BE2C (cell line): ENCODE data around the gene KSR2.
"Not testable (repeated sequence)": the region's sequence is repeated elsewhere in the genome, so short reads cannot be mapped to it uniquely, and the experiment has no call there.

ENCODE experiments used
- DNase-seq: peaks from one replicate; pipeline ENCODE4 v3.0.0-alpha.2; 2020
- H3K27me3 ChIP-seq: fragments of 250-450 bp; sonication (Bioruptor Pico); 2 replicates; pipeline ENCODE4 v1.5.1; 2020; ENCODE audit warnings: mild to moderate bottlenecking
- H3K36me3 ChIP-seq: fragments of 250-450 bp; sonication (Bioruptor Pico); 2 replicates; pipeline ENCODE4 v1.5.1; 2020; ENCODE audit warnings: mild to moderate bottlenecking
- H3K4me1 ChIP-seq: fragments of 250-450 bp; sonication (Bioruptor Pico); 2 replicates; pipeline ENCODE4 v1.5.1; 2020
- H3K4me3 ChIP-seq: 2 replicates; pipeline ENCODE4 v1.5.1; 2011; ENCODE audit warnings: low read depth, low read length
- H3K9me3 ChIP-seq: fragments of 250-450 bp; sonication (Bioruptor Pico); 2 replicates; pipeline ENCODE4 v1.5.1; 2020
- CTCF ChIP-seq: IDR thresholded peaks from 2 replicates; pipeline ENCODE4 v1.5.1; 2012; ENCODE audit warnings: mild to moderate bottlenecking, low read depth, low read length

The KSR2 gene

DNA sequence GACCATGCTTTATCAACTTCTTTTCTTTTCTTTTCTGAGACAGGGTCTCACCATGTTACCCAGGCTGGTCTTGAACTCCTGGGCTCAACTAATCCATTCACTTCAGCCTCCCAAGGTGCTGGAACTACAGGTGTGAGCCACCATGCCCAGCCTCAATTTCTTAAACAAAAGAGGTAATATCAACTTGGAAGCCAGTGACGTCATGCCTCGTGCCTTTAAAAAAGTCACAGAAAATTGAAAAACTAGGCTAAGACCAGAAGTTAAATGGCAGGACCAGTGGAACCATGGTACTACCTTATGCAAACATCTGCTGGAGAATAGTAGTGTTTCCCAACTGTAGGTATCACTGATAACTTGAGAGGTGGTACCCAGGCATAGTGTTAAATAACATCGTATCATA, 103.3 kb downstream of the KSR2 start:
- DNase-seq: no peak
- Histone ChIP-seq H3K9me3 (no peaks in the 10 kb centered on the region; the same call in 1 of the 2 replicates), H3K4me1 (no peaks in the 10 kb centered on the region), H3K36me3 (no peaks in the 10 kb centered on the region), H3K27me3 (no peaks in the 10 kb centered on the region), H3K4me3 (no peak overlapping the region)
- TF ChIP-seq CTCF: no peak

- DNase-seq: no peak
- no peaks in the 10 kb centered on the region; the same call in 1 of the 2 replicates for H3K9me3 ChIP-seq
- H3K36me3 ChIP-seq: no peaks in the 10 kb centered on the region
- H3K4me1 ChIP-seq: no peaks in the 10 kb centered on the region
- H3K4me3 ChIP-seq: no peak overlapping the region
- TF ChIP-seq CTCF: no peak
- no peaks in the 10 kb centered on the region for H3K27me3 ChIP-seq
Observed at GRCh38 chr12:117863002-117863709, 105.6 kb downstream of the KSR2 start.

DNA sequence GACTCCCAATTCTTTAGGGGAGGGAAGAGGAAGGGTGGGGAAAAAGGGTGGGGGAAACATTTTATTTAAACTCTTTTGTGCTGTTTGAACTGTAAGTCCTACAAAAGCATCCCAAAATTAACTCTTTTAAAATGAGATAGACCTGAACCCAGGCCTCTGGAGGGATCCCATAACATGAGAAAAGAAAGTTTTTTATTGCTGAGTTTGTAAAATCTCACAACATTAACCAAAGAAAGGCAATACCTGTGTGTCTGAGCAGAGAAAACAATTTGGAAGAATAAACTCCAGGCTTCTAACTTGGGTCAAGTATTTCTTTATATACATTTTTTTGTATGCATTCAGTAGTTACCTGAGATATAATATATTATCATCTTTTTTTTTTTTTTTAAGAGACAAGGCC, 107.1 kb downstream of the KSR2 start:
- no peaks in the 10 kb centered on the region for H3K4me1 ChIP-seq
- no peak for DNase-seq
- H3K36me3 ChIP-seq: no peaks in the 10 kb centered on the region
- H3K4me3 ChIP-seq: no peak overlapping the region
- no peak for TF ChIP-seq CTCF
- H3K27me3 ChIP-seq: no peaks in the 10 kb centered on the region
- no peaks in the 10 kb centered on the region for H3K9me3 ChIP-seq

DNA sequence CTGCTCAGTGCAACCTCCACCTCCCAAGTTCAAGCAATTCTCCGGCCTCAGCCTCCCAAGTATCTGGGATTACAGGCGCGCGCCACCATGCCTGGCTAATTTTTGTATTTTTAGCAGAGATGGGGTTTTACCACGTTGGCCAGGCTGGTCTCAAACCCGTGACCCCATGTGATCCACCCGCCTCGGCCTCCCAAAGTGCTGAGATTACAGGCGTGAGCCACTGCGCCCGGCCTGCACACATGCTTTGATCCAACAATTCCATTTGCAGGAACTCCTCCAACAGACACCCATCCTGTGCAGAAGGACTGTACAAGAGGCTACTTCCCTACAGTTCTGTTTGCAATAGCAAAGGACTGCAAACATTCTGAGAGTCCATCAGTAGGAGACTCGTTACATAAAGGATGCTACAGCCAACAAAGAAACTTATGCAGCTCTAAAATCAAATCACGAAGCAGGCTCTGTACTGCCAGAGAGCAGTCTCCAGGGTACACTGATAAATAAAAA, 108.0 kb downstream of the KSR2 start:
- DNase-seq, H3K4me3 ChIP-seq, H3K27me3 ChIP-seq, H3K9me3 ChIP-seq, H3K4me1 ChIP-seq, H3K36me3 ChIP-seq: not testable (repeated sequence)

- no peak for DNase-seq
- no peak for TF ChIP-seq CTCF
- no peaks in the 10 kb centered on the region for H3K4me1 ChIP-seq
- no peaks in the 10 kb centered on the region for H3K27me3 ChIP-seq
- no peaks in the 10 kb centered on the region for H3K9me3 ChIP-seq
- no peak overlapping the region for H3K4me3 ChIP-seq
- no peaks in the 10 kb centered on the region for H3K36me3 ChIP-seq
Observed at GRCh38 chr12:117860111-117860510, 108.7 kb downstream of the KSR2 start.

GRCh38 chr12:117857632-117858612, 110.9 kb downstream of the KSR2 start:
- TF ChIP-seq CTCF: peak; percentile 69
- H3K9me3 ChIP-seq: no peaks in the 10 kb centered on the region
- no peaks in the 10 kb centered on the region for H3K36me3 ChIP-seq
- no peaks in the 10 kb centered on the region for H3K4me1 ChIP-seq
- no peak overlapping the region for H3K4me3 ChIP-seq
- peak; percentile 46 for DNase-seq
- no peaks in the 10 kb centered on the region for H3K27me3 ChIP-seq

DNA sequence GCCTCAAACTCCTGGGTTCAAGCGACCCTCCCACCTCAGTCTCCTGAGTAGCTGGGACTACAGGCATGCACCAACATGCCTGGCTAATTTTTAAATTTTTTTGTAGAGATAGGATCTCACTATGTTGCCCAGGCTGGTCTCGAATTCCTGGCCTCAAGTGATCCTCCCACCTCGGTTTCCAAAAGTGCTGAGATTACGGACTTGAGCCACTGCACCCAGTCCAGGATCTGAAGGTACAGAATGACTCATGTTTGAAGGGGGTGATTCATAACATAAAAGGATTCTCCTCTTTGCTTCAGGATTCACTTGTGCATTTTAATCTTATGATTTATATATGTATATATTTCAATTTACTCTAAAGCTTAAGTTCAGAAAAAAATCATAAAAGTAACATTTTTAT, 111.7 kb downstream of the KSR2 start:
- not testable (repeated sequence) for H3K4me1 ChIP-seq, DNase-seq, H3K9me3 ChIP-seq, H3K27me3 ChIP-seq, H3K36me3 ChIP-seq, H3K4me3 ChIP-seq
